ENCODE data around the gene PLEKHJ1. TPM values are rescaled to one million over a fixed set of nuclear protein-coding genes. Genes with fewer than 3 reads are reported as not detected.

Gene PLEKHJ1
- total and polyA plus RNA-seq, 2 of the 8 experiments (the other 6 are each of a cell fraction or from before 2014, with no cell fraction given), result 135 to 187 TPM

- H3K27me3 ChIP-seq (replicated peaks in 1 of 4; ENCODE audit: control insufficient read depth in 3 of 4, extremely low read depth in 1 of 4, insufficient read depth in 3 of 4, low read length in 3 of 4), result no peaks in the 10 kb centered on the region
- H3K4me1 ChIP-seq (replicated peaks in 1 of 4; ENCODE audit: control insufficient read depth in 3 of 4, insufficient read depth in 4 of 4, low read length in 3 of 4), result no peaks in the 10 kb centered on the region; a peak in 1 of 7 replicates
- H4K91ac ChIP-seq (replicated peaks; ENCODE audit: insufficient read length, low read length), result no peak overlapping the region
- peaks cover 0 to 29% of the 10 kb centered on the region in 2 experiments; a peak in 1 of 4 replicates for H3K79me2 ChIP-seq (ENCODE audit: control insufficient read depth in 1 of 2, insufficient read depth in 2 of 2, low read length in 2 of 2)
- no peak overlapping the region for H2BK15ac ChIP-seq (ENCODE audit: low read length)
- no peak for DNase-seq (ENCODE audit: low read depth in 1 of 2, low spot score in 2 of 2)
- no peak overlapping the region for H3K23ac ChIP-seq (ENCODE audit: insufficient read length)
- no peak overlapping the region for H3K27ac ChIP-seq (ENCODE audit: low read depth, low read length)
- H3K9me3 ChIP-seq (ENCODE audit: insufficient read depth in 2 of 2, low read depth in 1 of 2, low read length in 1 of 2), result no peaks in the 10 kb centered on the region
- 90% methylated on average over 11 of the region's 11 CpGs; no CpG with 5 or more reads in 1 of the 2 experiments for WGBS, 2 experiments (ENCODE audit: extremely low coverage in 1 of 2, insufficient coverage in 1 of 2, insufficient read length in 1 of 2, insufficient replicate concordance in 2 of 2, low coverage in 1 of 2, low lambda C conversion rate in 2 of 2, missing lambda C conversion rate in 1 of 2)
- no peak overlapping the region for H2AFZ ChIP-seq (ENCODE audit: low read length)
- peaks cover 2 to 16% (median 9%) of the 10 kb centered on the region in 4 experiments; a peak in 7 of 8 replicates for H3K36me3 ChIP-seq (ENCODE audit: control insufficient read depth in 2 of 4, insufficient read depth in 4 of 4, low read length in 3 of 4)
- H2AK5ac ChIP-seq (ENCODE audit: low read depth, low read length), result no peak overlapping the region
- H3K79me1 ChIP-seq (ENCODE audit: low read depth, low read length), result peaks cover 33% of the 10 kb centered on the region
- CTCF ChIA-PET (ENCODE audit: partially characterized antibody), result interaction anchor here (0.6 to 5.3 kb wide), 9 partner anchors 9 to 546 kb away, joined by 3 to 32 read pairs (median 5); no protein-coding TSS in a partner anchor
- peaks cover 3 to 27% of the 10 kb centered on the region in 2 experiments for H4K20me1 ChIP-seq (replicated peaks in 1 of 2; ENCODE audit: control insufficient read depth in 1 of 2, insufficient read depth in 2 of 2, low read length in 2 of 2)
- no peak overlapping the region for H3K4me3 ChIP-seq (ENCODE audit: extremely low read depth in 1 of 4, insufficient read depth in 2 of 4, low read depth in 3 of 4, low read length in 4 of 4)
- no peak overlapping the region for H3K4ac ChIP-seq (replicated peaks; ENCODE audit: insufficient read length, low read depth, low read length)
- H4K8ac ChIP-seq (ENCODE audit: extremely low read depth, insufficient read depth, low read length), result no peak overlapping the region
- POLR2A ChIA-PET (ENCODE audit: partially characterized antibody), result interaction anchor here (0.6 to 1.3 kb wide), 3 partner anchors 14 to 40 kb away, joined by 3 to 5 read pairs (median 3); no protein-coding TSS in a partner anchor
- no peak for FAIRE-seq
- no peak overlapping the region for H3K4me2 ChIP-seq (ENCODE audit: insufficient read depth in 1 of 2, low read depth in 2 of 2, low read length in 2 of 2)
- H2BK120ac ChIP-seq (replicated peaks; ENCODE audit: low read depth, low read length), result no peak overlapping the region
- H2BK12ac ChIP-seq (ENCODE audit: low read depth, low read length), result no peak overlapping the region
- H3K56ac ChIP-seq (replicated peaks; ENCODE audit: insufficient read length, low read depth, low read length), result no peak overlapping the region
- no peak overlapping the region for H4K5ac ChIP-seq (ENCODE audit: insufficient read length, low read depth, low read length)
- H2BK20ac ChIP-seq (ENCODE audit: low read length), result no peak overlapping the region
- no peaks in the 10 kb centered on the region for H3K23me2 ChIP-seq (ENCODE audit: low read depth, low read length)
- H3K18ac ChIP-seq (ENCODE audit: extremely low read depth, low read length), result no peak overlapping the region
- no peak overlapping the region; the same call in 1 of the 2 replicates for H2BK5ac ChIP-seq (ENCODE audit: low read depth, low read length)
- H3K14ac ChIP-seq (ENCODE audit: insufficient read length), result no peak overlapping the region
- no peak overlapping the region for H3K9ac ChIP-seq (replicated peaks in 1 of 4; ENCODE audit: extremely low read depth in 1 of 4, low read depth in 3 of 4, low read length in 3 of 4)
- TF ChIP-seq CTBP2 (IDR thresholded peaks at IDR 0.05; ENCODE audit: borderline replicate concordance, insufficient read depth, insufficient read length, low read length) (no peak), RBBP5 (IDR thresholded peaks at IDR 0.05; ENCODE audit: borderline replicate concordance, low read depth, low read length) (no peak), JUN (IDR thresholded peaks at IDR 0.05; ENCODE audit: low read depth, low read length) (no peak), EP300 (IDR thresholded peaks at IDR 0.05; ENCODE audit: borderline replicate concordance in 1 of 2, low read depth in 2 of 2, low read length in 2 of 2) (no peak), TAF1 (IDR thresholded peaks at IDR 0.05; ENCODE audit: low read depth, low read length) (no peak), SP2 (IDR thresholded peaks at IDR 0.05; ENCODE audit: low read length) (no peak), GTF2F1 (IDR thresholded peaks at IDR 0.05; ENCODE audit: borderline replicate concordance, low read depth, low read length) (no peak), JUND (IDR thresholded peaks at IDR 0.05; ENCODE audit: low read length) (no peak), ASH2L (IDR thresholded peaks at IDR 0.05; ENCODE audit: low read length) (no peak), SP4 (IDR thresholded peaks at IDR 0.05; ENCODE audit: low read length) (no peak), CEBPB (IDR thresholded peaks at IDR 0.05; ENCODE audit: low read depth, low read length) (no peak), RNF2 (IDR thresholded peaks at IDR 0.05; ENCODE audit: borderline replicate concordance, low read depth, low read length, missing control alignments, poor library complexity, severe bottlenecking) (no peak), MAFK (IDR thresholded peaks at IDR 0.05; ENCODE audit: low read depth, low read length) (no peak), NRF1 (IDR thresholded peaks at IDR 0.05; ENCODE audit: low read depth, low read length) (no peak)
Measured at GRCh38 chr19:2185734-2186070, 50.4 kb downstream of the PLEKHJ1 start.
